CD14-positive monocyte (primary cell): ENCODE measurements around the gene ATP2A1. TPM values are rescaled to one million over a fixed set of nuclear protein-coding genes. Genes with fewer than 3 reads are reported as not detected.
A peak's percentile ranks its signal among the peaks of the same experiment; 100 is the strongest.

Source experiments
- DNase-seq, 3 donors: peaks; one replicate each; pipeline ENCODE4 v3.0.0-alpha.2; 2011 to 2022
- H2AFZ ChIP-seq: 2 replicates; pipeline ENCODE4 v1.6.0; 2012; ENCODE audit warnings: mild to moderate bottlenecking, low read depth, low read length, inconsistent platforms; ENCODE audit not compliant: insufficient read depth, poor library complexity, severe bottlenecking
- H3K27ac ChIP-seq, 2 donors: 1 replicate in 1 of 2; 2 replicates in 1 of 2; pipeline ENCODE4 v1.5.1; 2012 to 2013; ENCODE audit warnings: low read length in 2 of 2, control low read depth in 1 of 2, inconsistent platforms in 1 of 2, low read depth in 1 of 2, mild to moderate bottlenecking in 1 of 2
- H3K27me3 ChIP-seq, 2 donors: one replicate each; pipeline versions ENCODE4 v1.6.0 to v1.6.1; 2011 to 2013; ENCODE audit warnings: low read length in 2 of 2; ENCODE audit not compliant: control insufficient read depth in 2 of 2, insufficient read depth in 2 of 2
- H3K36me3 ChIP-seq, 2 donors: replicated peaks in 1 of 2; 1 replicate in 1 of 2; 2 replicates in 1 of 2; pipeline versions ENCODE4 v1.5.1 to v1.6.1; 2012 to 2013; ENCODE audit warnings: low read length in 2 of 2, control low read depth in 1 of 2, inconsistent platforms in 1 of 2, mild to moderate bottlenecking in 1 of 2; ENCODE audit not compliant: insufficient read depth in 2 of 2, control insufficient read depth in 1 of 2
- H3K4me1 ChIP-seq, 2 donors: 1 replicate in 1 of 2; 2 replicates in 1 of 2; pipeline versions ENCODE4 v1.5.1 to v1.6.1; 2012 to 2013; ENCODE audit warnings: low read length in 2 of 2, control low read depth in 1 of 2, inconsistent platforms in 1 of 2, mild to moderate bottlenecking in 1 of 2, moderate library complexity in 1 of 2; ENCODE audit not compliant: insufficient read depth in 2 of 2, control insufficient read depth in 1 of 2
- H3K4me2 ChIP-seq: replicated peaks from 2 replicates; pipeline ENCODE3; 2012; ENCODE audit warnings: low read length, moderate library complexity, mild to moderate bottlenecking; ENCODE audit not compliant: poor library complexity, severe bottlenecking; ENCODE audit errors: extremely low read depth
- H3K4me3 ChIP-seq, 3 experiments: fragments of 200-600 bp in 1 of 3; sonication (generic) in 1 of 3; replicated peaks in 1 of 3; 1 replicate in 2 of 3; 2 replicates in 1 of 3; pipeline ENCODE4 v1.5.1; 2011 to 2013; ENCODE audit warnings: low read length in 3 of 3, mild to moderate bottlenecking in 3 of 3, control low read depth in 2 of 3, low read depth in 2 of 3, inconsistent platforms in 1 of 3, moderate library complexity in 1 of 3
- H3K79me2 ChIP-seq: 2 replicates; pipeline ENCODE4 v1.6.0; 2012; ENCODE audit warnings: mild to moderate bottlenecking, control low read depth, inconsistent platforms, low read length, moderate library complexity; ENCODE audit not compliant: insufficient read depth
- H3K9ac ChIP-seq: 2 replicates; pipeline ENCODE4 v1.6.0; 2017; ENCODE audit warnings: low read length, mild to moderate bottlenecking; ENCODE audit not compliant: insufficient read depth, poor library complexity, severe bottlenecking
- H3K9me3 ChIP-seq, 2 donors: replicated peaks in 1 of 2; 1 replicate in 1 of 2; 2 replicates in 1 of 2; pipeline versions ENCODE4 v1.5.1 to v1.6.1; 2012 to 2013; ENCODE audit warnings: low read length in 2 of 2, control low read depth in 1 of 2; ENCODE audit not compliant: control insufficient read depth in 1 of 2, insufficient read depth in 1 of 2
- H4K20me1 ChIP-seq: 2 replicates; pipeline ENCODE4 v1.6.0; 2012; ENCODE audit warnings: mild to moderate bottlenecking, low read length, control low read depth, moderate library complexity; ENCODE audit not compliant: insufficient read depth
- H3K27ac Mint-ChIP-seq, 7 donors: one replicate each; pipeline ENCODE4 v1.8.0; 2020; ENCODE audit warnings: mild to moderate bottlenecking in 7 of 7, mixed read lengths in 7 of 7, moderate library complexity in 6 of 7, inconsistent platforms in 2 of 7
- H3K27me3 Mint-ChIP-seq, 3 donors: one replicate each; pipeline ENCODE4 v1.8.0; 2021 to 2022; ENCODE audit warnings: low read depth in 3 of 3, mild to moderate bottlenecking in 3 of 3, mixed read lengths in 3 of 3, moderate library complexity in 3 of 3, inconsistent platforms in 1 of 3
- H3K36me3 Mint-ChIP-seq, 2 donors: one replicate each; pipeline ENCODE4 v1.8.0; 2020; ENCODE audit warnings: mixed read lengths in 2 of 2, inconsistent platforms in 1 of 2, mild to moderate bottlenecking in 1 of 2
- H3K4me1 Mint-ChIP-seq: one replicate; pipeline ENCODE4 v1.8.0; 2020; ENCODE audit warnings: mild to moderate bottlenecking, mixed read lengths
- H3K4me3 Mint-ChIP-seq, 2 donors: one replicate each; pipeline ENCODE4 v1.8.0; 2020; ENCODE audit warnings: mild to moderate bottlenecking in 2 of 2, mixed read lengths in 2 of 2, moderate library complexity in 1 of 2
- H3K9me3 Mint-ChIP-seq, 7 donors: one replicate each; pipeline ENCODE4 v1.8.0; 2020 to 2022; ENCODE audit warnings: mixed read lengths in 7 of 7, mild to moderate bottlenecking in 6 of 7, moderate library complexity in 6 of 7, inconsistent platforms in 2 of 7
- CTCF ChIP-seq: fragments of 200-600 bp; IDR thresholded peaks from one replicate; pipeline ENCODE4 v1.8.0; 2022; ENCODE audit warnings: antibody characterized with exemption, mild to moderate bottlenecking
- WGBS: methylation state at CpG from one replicate; pipeline ENCODE4 v1.1.5; 2013; ENCODE audit warnings: missing lambda C conversion rate; ENCODE audit not compliant: insufficient coverage; 5-methylcytosine and 5-hydroxymethylcytosine counted together
- intact Hi-C, 2 donors: fragments of 100-400 bp; cut with micrococcal nuclease; formaldehyde crosslinking; loops; one replicate each; pipeline versions ENCODE4 v1.15.0 to v1.15.1; 2023
- polyA plus RNA-seq, 3 donors: library from polyadenylated mRNA; depleted of rRNA in 1 of 3; unstranded in 2 of 3; stranded (reverse) in 1 of 3; fragments of 300-500 nt in 2 of 3; fragments of >200 nt in 1 of 3; fragmentation: Illumina TruSeq in 2 of 3; gene quantifications; 1 replicate in 2 of 3; 2 replicates in 1 of 3; pipeline ENCODE4 v1.2.3, GENCODE V29; 2012 to 2021

ATP2A1 gene
- polyA plus RNA-seq, 3 donors: 0.57 TPM; not detected in 2

DNA sequence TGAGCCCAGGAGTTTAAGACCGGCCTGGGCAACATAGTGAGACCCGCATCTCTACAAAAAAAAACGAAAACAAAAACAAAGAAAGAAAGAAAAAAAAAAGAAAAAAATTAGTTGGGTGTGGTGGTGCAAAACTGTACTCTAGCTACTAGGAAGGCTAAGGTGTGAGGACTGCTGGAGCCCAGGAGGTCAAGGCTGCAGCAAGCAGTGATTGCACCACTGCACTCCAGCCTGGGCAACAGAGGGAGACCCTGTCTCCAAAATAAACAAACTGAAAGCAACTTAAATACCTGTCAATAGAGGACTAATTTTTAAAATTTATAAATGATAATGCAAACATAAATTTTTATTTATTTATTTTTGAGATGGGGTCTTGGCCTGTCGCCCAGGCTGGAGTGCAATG is 17.3 kb downstream of the ATP2A1 start:
- Histone ChIP-seq H3K9me3 (no peaks in the 10 kb centered on the region), H3K27me3 (no peaks in the 10 kb centered on the region), H4K20me1 (no peaks in the 10 kb centered on the region), H3K27ac (no peak overlapping the region), H3K4me2 (no peak overlapping the region), H3K4me3 (no peak overlapping the region), H3K79me2 (no peaks in the 10 kb centered on the region), H3K4me1 (no peaks in the 10 kb centered on the region), H2AFZ (no peak overlapping the region), H3K9ac (no peak overlapping the region), H3K36me3 (no peaks in the 10 kb centered on the region)
- no peaks in the 10 kb centered on the region for H3K9me3 Mint-ChIP-seq
- no peak overlapping the region for H3K27ac Mint-ChIP-seq
- no peaks in the 10 kb centered on the region for H3K4me1 Mint-ChIP-seq
- no peak for TF ChIP-seq CTCF
- intact Hi-C loops: loop anchor here in 1 of 2 donors (2.0 kb wide), 1 partner anchor 15 kb away; no protein-coding TSS in a partner anchor
- no peak for DNase-seq
- H3K27me3 Mint-ChIP-seq: peaks cover 0 to 2% (median 0%) of the 10 kb centered on the region in 3 donors
- no peaks in the 10 kb centered on the region for H3K36me3 Mint-ChIP-seq
- 88% methylated on average over 1 of the region's 4 CpGs for WGBS
- no peak overlapping the region for H3K4me3 Mint-ChIP-seq

- H3K4me3 ChIP-seq: no peak overlapping the region
Observed at GRCh38 chr16:28897826-28898225, 19.5 kb downstream of the ATP2A1 start.

More at GRCh38 chr16:28897826-28898225, 19.5 kb downstream of the ATP2A1 start:
- Mint-ChIP-seq H3K27ac (peak overlapping the region in 1 of 7 donors; percentile 21), H3K4me3 (no peak overlapping the region), H3K27me3 (peaks cover 0 to 2% (median 0%) of the 10 kb centered on the region in 3 donors), H3K4me1 (no peaks in the 10 kb centered on the region), H3K36me3 (no peaks in the 10 kb centered on the region), H3K9me3 (no peaks in the 10 kb centered on the region)
- Histone ChIP-seq H3K9me3 (no peaks in the 10 kb centered on the region), H3K4me2 (no peak overlapping the region), H3K79me2 (no peaks in the 10 kb centered on the region), H3K9ac (no peak overlapping the region), H3K27ac (no peak overlapping the region), H3K36me3 (no peaks in the 10 kb centered on the region), H4K20me1 (no peaks in the 10 kb centered on the region), H3K27me3 (no peaks in the 10 kb centered on the region), H2AFZ (no peak overlapping the region), H3K4me1 (no peaks in the 10 kb centered on the region)
- intact Hi-C loops: no loop called here
- WGBS: 100% methylated on average over 1 of the region's 4 CpGs
- no peak for DNase-seq
- TF ChIP-seq CTCF: no peak
